Mesothelial cell of epicardium (in vitro differentiated cells): Measurements from ENCODE around the gene ABL1. TPM values are rescaled to one million over a fixed set of nuclear protein-coding genes. Genes with fewer than 3 reads are reported as not detected.

Source experiments
- DNase-seq, 2 experiments: peaks; one replicate each; pipeline ENCODE4 v3.0.0; 2021; ENCODE audit warnings: low spot score in 2 of 2; ENCODE audit not compliant: unreplicated experiment in 2 of 2
- H3K27ac Mint-ChIP-seq: 2 replicates; pipeline ENCODE4 v1.8.0; 2021; ENCODE audit warnings: mixed read lengths
- H3K27me3 Mint-ChIP-seq: 2 replicates; pipeline ENCODE4 v1.8.0; 2021; ENCODE audit warnings: low read depth, mixed read lengths
- H3K36me3 Mint-ChIP-seq: 2 replicates; pipeline ENCODE4 v1.8.0; 2021; ENCODE audit warnings: mixed read lengths
- H3K4me1 Mint-ChIP-seq: 2 replicates; pipeline ENCODE4 v1.8.0; 2021; ENCODE audit warnings: mixed read lengths
- H3K4me3 Mint-ChIP-seq: 2 replicates; pipeline ENCODE4 v1.8.0; 2021; ENCODE audit warnings: mild to moderate bottlenecking, moderate library complexity, mixed read lengths
- H3K9me3 Mint-ChIP-seq: 2 replicates; pipeline ENCODE4 v1.8.0; 2021; ENCODE audit warnings: mixed read lengths
- CTCF ChIP-seq: fragments of 200-600 bp; sonication (generic); IDR thresholded peaks from one replicate; pipeline ENCODE4 v1.5.0; 2021; ENCODE audit warnings: antibody characterized with exemption; ENCODE audit not compliant: unreplicated experiment
- total RNA-seq: library from RNA; stranded (reverse); gene quantifications from 3 replicates; pipeline ENCODE4 v1.2.1, GENCODE V29; 2021

The ABL1 gene
- total RNA-seq, 1 donor from 2014 or later, result 117 TPM

- Mint-ChIP-seq H3K4me3 (no peak overlapping the region), H3K4me1 (peaks cover 29% of the 10 kb centered on the region), H3K27me3 (peaks cover 12% of the 10 kb centered on the region), H3K36me3 (no peaks in the 10 kb centered on the region), H3K27ac (no peak overlapping the region), H3K9me3 (no peaks in the 10 kb centered on the region)
- DNase-seq, result no peak
- TF ChIP-seq CTCF, result no peak
These were observed 95.2 kb downstream of the ABL1 start for GRCh38 chr9:130930132-130930803.

- Mint-ChIP-seq H3K27ac (no peak overlapping the region), H3K36me3 (no peaks in the 10 kb centered on the region), H3K9me3 (no peaks in the 10 kb centered on the region), H3K27me3 (peaks cover 12% of the 10 kb centered on the region), H3K4me3 (no peak overlapping the region), H3K4me1 (peaks cover 30% of the 10 kb centered on the region)
- no peak for DNase-seq
- TF ChIP-seq CTCF, result no peak
These were observed 95.8 kb downstream of the ABL1 start for GRCh38 chr9:130930804-130931349.

- Mint-ChIP-seq H3K4me1 (peaks cover 36% of the 10 kb centered on the region), H3K9me3 (no peaks in the 10 kb centered on the region), H3K36me3 (no peaks in the 10 kb centered on the region), H3K27ac (peak overlapping the region; percentile 53), H3K27me3 (peaks cover 19% of the 10 kb centered on the region), H3K4me3 (no peak overlapping the region)
- no peak for TF ChIP-seq CTCF
- no peak for DNase-seq
These were observed 96.6 kb downstream of the ABL1 start for GRCh38 chr9:130931508-130932254.

- Mint-ChIP-seq H3K9me3 (no peaks in the 10 kb centered on the region), H3K36me3 (no peaks in the 10 kb centered on the region), H3K27ac (peak overlapping the region; percentile 62), H3K4me1 (peaks cover 39% of the 10 kb centered on the region), H3K4me3 (no peak overlapping the region), H3K27me3 (peaks cover 27% of the 10 kb centered on the region)
- DNase-seq, result no peak
- no peak for TF ChIP-seq CTCF
These were observed 97.4 kb downstream of the ABL1 start for GRCh38 chr9:130932255-130933079.

GRCh38 chr9:130933114-130934046, 98.3 kb downstream of the ABL1 start:
- Mint-ChIP-seq H3K27me3 (peaks cover 33% of the 10 kb centered on the region), H3K4me3 (no peak overlapping the region), H3K9me3 (no peaks in the 10 kb centered on the region), H3K36me3 (no peaks in the 10 kb centered on the region), H3K27ac (peak overlapping the region; percentile 62), H3K4me1 (peaks cover 33% of the 10 kb centered on the region)
- no peak for TF ChIP-seq CTCF
- no peak for DNase-seq
